SJCRH30 (cell line): ENCODE data around the gene DZIP1L. TPM values are rescaled to one million over a fixed set of nuclear protein-coding genes. Genes with fewer than 3 reads are reported as not detected.
"Not testable (repeated sequence)": the region's sequence is repeated elsewhere in the genome, so short reads cannot be mapped to it uniquely, and the experiment has no call there.

Source experiments
- DNase-seq, 2 experiments: peaks; one replicate each; pipeline ENCODE4 v3.0.0-alpha.2; 2015 to 2020
- H3K27ac ChIP-seq: fragments of 250-450 bp; sonication (Bioruptor Pico); 2 replicates; pipeline ENCODE4 v1.5.1; 2020; ENCODE audit warnings: mild to moderate bottlenecking, moderate library complexity
- H3K27me3 ChIP-seq: fragments of 250-450 bp; sonication (Bioruptor Pico); 2 replicates; pipeline ENCODE4 v1.5.1; 2020; ENCODE audit warnings: mild to moderate bottlenecking, moderate library complexity
- H3K36me3 ChIP-seq: fragments of 250-450 bp; sonication (Bioruptor Pico); 2 replicates; pipeline ENCODE4 v1.5.1; 2020; ENCODE audit warnings: mild to moderate bottlenecking, moderate library complexity
- H3K4me1 ChIP-seq: fragments of 250-450 bp; sonication (Bioruptor Pico); 2 replicates; pipeline ENCODE4 v1.5.1; 2020; ENCODE audit warnings: mild to moderate bottlenecking, moderate library complexity
- H3K4me3 ChIP-seq: fragments of 250-450 bp; sonication (Bioruptor Pico); 2 replicates; pipeline ENCODE4 v1.5.1; 2020; ENCODE audit warnings: mild to moderate bottlenecking, moderate library complexity
- H3K9me3 ChIP-seq: fragments of 250-450 bp; sonication (Bioruptor Pico); replicated peaks from 2 replicates; pipeline ENCODE4 v1.5.1; 2020; ENCODE audit warnings: mild to moderate bottlenecking, moderate library complexity
- total RNA-seq: library from RNA; depleted of rRNA; stranded (reverse); fragments of >200 nt; shearing (Covaris generic); gene quantifications from 2 replicates; pipeline ENCODE4 v1.2.3, GENCODE V29; 2014

Gene DZIP1L
- total RNA-seq, 1 experiment from 2014 or later, result 19.7 TPM

DNA sequence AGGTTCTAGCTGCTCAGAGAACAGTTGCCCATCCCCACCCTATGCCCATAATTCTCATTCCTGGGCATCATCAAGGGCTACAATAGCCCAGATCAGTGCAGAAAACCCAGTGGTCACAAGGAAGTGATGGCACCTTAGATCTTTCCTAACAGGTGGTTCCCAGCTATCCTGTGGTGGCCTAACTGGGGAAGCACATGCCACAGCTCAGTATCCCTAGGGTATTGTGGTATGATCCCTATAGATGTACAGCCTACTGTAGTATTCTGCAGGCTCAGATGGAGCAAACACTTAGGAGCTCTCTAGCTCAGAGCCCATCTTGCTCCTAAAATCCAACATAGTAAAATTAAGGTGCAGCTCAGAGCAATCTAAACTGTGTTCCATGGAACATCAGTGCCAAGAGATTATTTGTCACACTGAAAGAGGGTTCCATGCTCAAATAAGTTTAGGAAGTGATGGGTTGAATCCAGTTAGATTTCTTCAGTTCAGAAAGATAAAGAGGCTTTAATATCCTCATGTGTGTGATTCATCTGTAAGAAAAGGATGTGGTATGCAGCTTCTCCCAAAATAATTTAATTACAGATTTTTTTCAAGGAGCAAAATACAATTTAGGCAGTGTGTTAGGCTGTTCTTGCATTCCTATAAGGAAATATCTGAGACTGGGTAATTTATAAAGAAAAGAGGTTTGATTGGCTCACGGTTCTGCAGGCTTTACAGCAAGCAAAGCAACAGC, 12.4 kb upstream of the DZIP1L start:
- Histone ChIP-seq H3K27ac (no peak overlapping the region; the same call in 1 of the 2 replicates), H3K36me3 (no peaks in the 10 kb centered on the region), H3K27me3 (no peaks in the 10 kb centered on the region), H3K4me1 (peaks cover 28% of the 10 kb centered on the region), H3K4me3 (no peak overlapping the region), H3K9me3 (0 out of 2 replicates have a peak, but pooled peaks cover 6% of the 10 kb centered on the region)
- DNase-seq, result peak; percentile 86 to 93

DNA sequence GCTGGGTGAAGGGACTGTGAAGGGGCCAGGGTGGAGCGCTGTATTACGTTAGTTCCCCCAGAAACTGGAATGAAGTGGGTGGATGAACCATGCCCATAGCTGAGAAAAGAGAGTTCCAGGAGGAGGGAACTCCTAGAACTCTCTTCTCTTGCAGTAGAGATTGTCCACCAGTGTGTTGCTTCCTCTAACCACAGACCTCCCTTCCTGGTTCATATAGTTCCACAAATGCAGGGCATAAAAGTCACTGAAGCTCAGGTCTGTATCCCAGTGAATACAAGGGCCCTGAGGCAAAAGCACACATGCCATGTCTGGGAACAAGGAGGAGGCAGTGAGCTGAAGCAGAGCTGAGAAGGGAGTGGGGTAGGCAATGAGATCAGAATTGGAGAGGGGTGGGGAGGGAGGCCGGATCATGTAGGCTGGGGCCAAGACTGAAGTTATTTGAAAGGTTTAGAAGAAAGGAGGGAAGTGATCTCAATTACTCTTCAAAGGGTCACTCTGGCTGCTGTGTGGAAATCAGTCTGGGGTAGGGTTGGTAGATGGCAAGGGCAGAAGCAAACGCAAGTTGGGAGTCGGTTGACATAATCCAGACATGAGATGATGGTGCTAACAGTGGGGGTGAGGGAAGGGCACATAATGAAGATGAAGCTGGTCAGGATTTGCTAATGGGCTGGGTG, 10.3 kb upstream of the DZIP1L start:
- no peaks in the 10 kb centered on the region for H3K27me3 ChIP-seq
- peak overlapping the region; percentile 41 for H3K4me3 ChIP-seq
- H3K27ac ChIP-seq, result peak overlapping the region; percentile 49
- H3K9me3 ChIP-seq, result 0 out of 2 replicates have a peak, but pooled peaks cover 6% of the 10 kb centered on the region
- H3K4me1 ChIP-seq, result peaks cover 25% of the 10 kb centered on the region
- H3K36me3 ChIP-seq, result no peaks in the 10 kb centered on the region
- peak; percentile 72 to 87 for DNase-seq

DNA sequence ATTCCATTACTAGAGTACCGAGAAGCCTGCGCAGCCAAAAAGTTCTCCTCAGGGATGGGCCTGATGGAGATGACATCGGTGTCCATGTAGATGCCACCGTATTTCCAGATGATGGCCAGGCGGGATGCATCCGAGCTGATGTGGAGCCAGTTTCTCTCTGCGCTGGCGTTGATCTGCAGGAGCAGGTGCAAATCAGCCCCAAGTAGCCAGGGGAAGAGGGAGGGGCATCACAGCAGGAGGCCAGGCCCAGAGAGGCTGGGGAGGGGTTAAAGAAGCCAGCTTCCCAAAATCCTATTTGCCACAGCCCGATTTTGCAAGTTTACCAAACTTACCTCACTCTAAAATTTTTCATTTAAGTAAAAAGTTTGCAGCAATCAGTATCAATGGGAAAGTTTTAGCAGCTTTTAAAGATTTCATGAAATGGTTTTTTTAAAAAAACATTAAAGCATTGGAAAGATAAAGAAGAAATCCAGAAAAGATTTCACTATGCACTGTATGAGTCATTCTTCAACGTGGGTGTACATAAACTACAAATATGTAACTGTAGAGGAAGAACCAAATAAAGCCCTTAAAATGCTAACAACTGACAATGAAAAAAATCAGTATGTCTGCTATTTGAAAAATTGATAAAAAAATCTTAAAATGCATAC, 9.4 kb upstream of the DZIP1L start:
- H3K27ac ChIP-seq, result peak overlapping the region; percentile 49
- 0 out of 2 replicates have a peak, but pooled peaks cover 6% of the 10 kb centered on the region for H3K9me3 ChIP-seq
- peak; percentile 95 to 97 for DNase-seq
- no peaks in the 10 kb centered on the region for H3K27me3 ChIP-seq
- H3K36me3 ChIP-seq, result no peaks in the 10 kb centered on the region
- peak overlapping the region; percentile 41 for H3K4me3 ChIP-seq
- peaks cover 24% of the 10 kb centered on the region for H3K4me1 ChIP-seq

DNA sequence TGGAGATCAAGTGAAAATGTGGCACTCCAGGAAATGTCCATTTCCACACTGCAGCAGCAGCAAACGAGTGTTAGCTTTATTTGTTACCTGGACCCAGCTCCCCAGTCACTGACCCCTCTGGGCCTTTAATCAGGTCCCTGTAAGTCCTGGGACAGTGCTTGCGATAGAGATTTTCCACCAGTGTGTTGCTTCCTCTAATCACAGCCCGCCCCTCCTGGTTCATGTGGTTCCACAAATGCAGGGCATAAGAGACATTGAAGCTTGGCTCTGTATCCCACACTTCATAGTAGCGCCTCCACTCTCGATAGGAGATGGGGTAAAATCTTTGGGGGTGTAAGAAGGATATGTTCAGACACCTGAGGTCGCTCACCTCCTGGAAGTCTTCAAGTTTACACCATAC, 8.8 kb upstream of the DZIP1L start:
- DNase-seq, result no peak
- H3K9me3 ChIP-seq, result 0 out of 2 replicates have a peak, but pooled peaks cover 6% of the 10 kb centered on the region
- H3K27me3 ChIP-seq, result no peaks in the 10 kb centered on the region
- no peak overlapping the region for H3K4me3 ChIP-seq
- peaks cover 24% of the 10 kb centered on the region for H3K4me1 ChIP-seq
- H3K36me3 ChIP-seq, result no peaks in the 10 kb centered on the region
- H3K27ac ChIP-seq, result peak overlapping the region; percentile 49; the same call in 1 of the 2 replicates

DNA sequence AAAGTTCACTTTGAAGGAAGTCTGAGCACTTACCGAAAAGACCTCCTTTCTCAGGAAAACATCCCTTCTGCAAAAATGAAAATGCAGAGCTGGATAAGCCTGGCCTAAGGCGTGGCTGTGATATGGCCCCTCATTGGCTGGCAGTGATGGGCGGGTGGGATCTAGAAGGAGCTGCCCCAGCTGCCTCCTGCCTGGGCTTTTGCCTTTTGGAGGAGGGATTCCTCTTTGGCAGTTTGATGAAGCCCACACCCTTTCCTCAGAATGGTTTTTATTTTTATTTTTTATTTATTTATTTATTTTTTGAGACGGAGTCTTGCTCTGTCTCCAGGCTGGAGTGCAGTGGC, 4.0 kb upstream of the DZIP1L start:
- peaks cover 2% of the 10 kb centered on the region; the same call in 1 of the 2 replicates for H3K4me1 ChIP-seq
- 0 out of 2 replicates have a peak, but pooled peaks cover 6% of the 10 kb centered on the region for H3K9me3 ChIP-seq
- no peak overlapping the region for H3K27ac ChIP-seq
- H3K27me3 ChIP-seq, result no peaks in the 10 kb centered on the region
- H3K36me3 ChIP-seq, result no peaks in the 10 kb centered on the region
- peak; percentile 62 to 71 for DNase-seq
- H3K4me3 ChIP-seq, result peak overlapping the region; percentile 16; the same call in 1 of the 2 replicates

DNA sequence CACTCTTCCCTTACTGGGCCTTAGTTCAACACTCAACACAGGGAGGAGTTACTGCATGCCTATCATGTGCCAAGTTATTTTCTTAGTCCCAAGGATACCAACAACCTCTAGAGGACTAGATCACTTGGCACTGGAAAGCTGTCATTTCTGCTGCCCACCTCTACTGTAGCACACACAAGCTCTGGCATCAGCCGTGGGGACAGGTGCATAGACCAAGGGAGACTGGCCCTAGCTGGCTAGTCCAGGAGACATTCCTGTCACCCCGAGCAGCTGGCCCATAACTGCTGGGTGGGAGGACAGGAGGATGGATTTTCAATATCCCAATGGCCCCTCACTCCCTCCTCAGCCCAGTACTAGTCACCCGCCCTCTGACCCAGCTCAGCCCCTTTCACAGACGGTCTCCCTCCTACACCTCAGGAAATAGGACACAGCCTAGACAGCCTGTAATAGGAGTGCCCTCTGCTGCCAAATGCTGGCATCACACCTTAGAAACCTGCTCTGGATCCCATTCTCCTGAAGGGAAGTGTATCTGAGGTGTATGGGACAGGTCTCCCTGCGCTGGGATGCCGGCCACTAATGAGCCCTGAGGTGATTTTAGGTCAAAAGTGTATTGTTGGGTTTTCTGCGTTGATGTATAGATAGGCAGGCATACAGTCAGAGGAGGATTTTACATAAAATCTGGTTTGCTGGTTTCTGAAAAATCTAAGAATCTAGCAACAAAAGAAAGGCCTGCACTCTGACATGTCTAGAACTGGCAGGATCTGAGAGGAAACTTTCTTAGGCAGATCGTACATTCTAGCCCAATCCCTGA, 3.4 kb upstream of the DZIP1L start:
- no peaks in the 10 kb centered on the region for H3K36me3 ChIP-seq
- H3K4me1 ChIP-seq, result no peaks in the 10 kb centered on the region
- 0 out of 2 replicates have a peak, but pooled peaks cover 4% of the 10 kb centered on the region for H3K9me3 ChIP-seq
- DNase-seq, result peak; percentile 69 to 89
- H3K27me3 ChIP-seq, result no peaks in the 10 kb centered on the region
- no peak overlapping the region for H3K27ac ChIP-seq
- peak overlapping the region; percentile 16; the same call in 1 of the 2 replicates for H3K4me3 ChIP-seq

DNA sequence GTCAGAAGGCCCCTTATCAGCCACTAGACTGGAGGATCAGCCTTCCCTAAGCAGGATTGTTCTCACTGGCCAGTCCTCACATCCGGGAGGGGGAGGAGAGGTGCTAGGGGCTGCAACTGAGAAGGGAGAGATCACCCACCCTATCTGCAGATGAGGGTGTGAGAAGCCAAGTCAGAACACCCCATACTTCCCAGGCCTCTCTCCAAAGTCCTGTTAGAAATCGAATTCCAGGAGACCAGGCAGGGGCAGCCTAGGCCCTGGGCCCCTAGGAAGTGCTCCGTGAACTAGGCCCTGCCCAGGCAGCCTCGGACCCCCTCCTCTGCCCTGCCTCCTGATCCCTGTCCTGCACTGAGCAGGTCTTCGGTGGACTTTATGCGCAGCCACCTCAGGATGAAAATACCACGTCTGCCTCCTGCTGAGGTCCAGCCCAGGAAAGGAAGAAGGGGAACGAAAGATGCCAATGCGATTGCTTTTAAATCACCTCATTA, 933 bp downstream of the DZIP1L start:
- Histone ChIP-seq H3K9me3 (no peaks in the 10 kb centered on the region), H3K27ac (peak overlapping the region; percentile 78), H3K27me3 (no peaks in the 10 kb centered on the region), H3K4me3 (peak overlapping the region; percentile 88), H3K4me1 (no peaks in the 10 kb centered on the region), H3K36me3 (no peaks in the 10 kb centered on the region; the same call in none of the 2 replicates)
- DNase-seq, result peak; percentile 50 to 62

DNA sequence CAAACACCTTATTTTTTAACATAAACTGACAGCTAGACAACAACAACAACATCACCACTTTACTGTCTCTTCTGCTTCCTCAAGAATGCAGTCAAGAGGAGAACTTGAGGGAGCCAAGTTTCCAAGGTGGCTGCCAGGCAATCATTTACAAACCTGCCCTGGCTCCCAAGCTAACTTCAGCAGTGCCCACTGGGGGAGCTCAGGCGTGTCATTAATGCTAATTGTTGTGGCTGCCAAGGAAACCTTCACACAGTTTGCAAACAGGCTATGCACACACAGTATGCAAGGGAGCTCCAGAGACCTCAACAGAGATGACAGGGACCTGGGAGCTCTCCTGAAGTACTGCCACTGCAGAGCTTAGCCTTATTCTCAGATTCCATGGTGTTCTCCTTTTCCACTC, 2.1 kb downstream of the DZIP1L start:
- DNase-seq, result no peak
- no peaks in the 10 kb centered on the region for H3K27me3 ChIP-seq
- H3K9me3 ChIP-seq, result no peaks in the 10 kb centered on the region
- H3K4me3 ChIP-seq, result no peak overlapping the region
- no peaks in the 10 kb centered on the region for H3K4me1 ChIP-seq
- peaks cover 4% of the 10 kb centered on the region for H3K36me3 ChIP-seq
- no peak overlapping the region for H3K27ac ChIP-seq

DNA sequence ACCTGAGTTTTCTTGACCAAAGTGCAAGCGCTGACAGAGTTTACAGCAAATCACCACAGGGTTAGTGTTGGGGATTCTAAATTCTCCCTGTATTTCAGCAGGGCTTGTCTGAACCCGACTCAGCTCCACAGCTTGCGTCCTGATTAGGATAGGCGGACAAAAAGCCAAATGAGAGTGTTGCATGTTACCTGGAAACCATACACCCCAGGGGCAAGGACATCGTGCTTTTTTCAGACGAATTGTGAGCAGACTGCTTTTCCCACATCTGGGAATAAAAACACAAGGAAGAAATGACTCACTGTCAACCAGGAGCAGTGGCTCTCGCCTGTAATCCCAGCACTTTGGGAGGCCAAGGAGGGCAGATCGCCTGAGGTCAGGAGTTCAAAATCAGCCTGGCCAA, 3.0 kb downstream of the DZIP1L start:
- Histone ChIP-seq H3K9me3 (no peaks in the 10 kb centered on the region), H3K36me3 (peaks cover 4% of the 10 kb centered on the region), H3K27ac (no peak overlapping the region), H3K4me3 (no peak overlapping the region), H3K4me1 (no peaks in the 10 kb centered on the region), H3K27me3 (no peaks in the 10 kb centered on the region)
- no peak for DNase-seq

DNA sequence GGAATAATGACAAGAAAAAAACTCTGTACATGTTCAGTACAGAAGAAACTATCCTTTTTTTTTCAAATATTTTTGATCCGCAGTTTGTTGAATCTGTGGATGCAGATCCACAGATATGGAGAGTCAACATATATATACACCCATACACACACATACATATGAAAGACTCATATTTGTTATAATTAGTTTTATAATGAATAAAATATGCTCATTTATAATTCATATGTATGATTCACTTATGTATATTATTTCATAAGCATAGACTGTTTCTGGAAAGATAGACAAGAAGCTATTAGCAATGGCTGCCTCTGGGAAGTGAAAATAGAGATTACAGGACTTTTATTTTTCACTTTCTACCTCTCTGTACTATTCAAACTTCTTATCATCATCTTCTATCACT, 9.8 kb downstream of the DZIP1L start:
- H3K36me3 ChIP-seq, result peaks cover 17% of the 10 kb centered on the region
- no peaks in the 10 kb centered on the region for H3K27me3 ChIP-seq
- no peak overlapping the region for H3K4me3 ChIP-seq
- H3K4me1 ChIP-seq, result no peaks in the 10 kb centered on the region
- H3K9me3 ChIP-seq, result no peaks in the 10 kb centered on the region
- no peak for DNase-seq
- H3K27ac ChIP-seq, result no peak overlapping the region

DNA sequence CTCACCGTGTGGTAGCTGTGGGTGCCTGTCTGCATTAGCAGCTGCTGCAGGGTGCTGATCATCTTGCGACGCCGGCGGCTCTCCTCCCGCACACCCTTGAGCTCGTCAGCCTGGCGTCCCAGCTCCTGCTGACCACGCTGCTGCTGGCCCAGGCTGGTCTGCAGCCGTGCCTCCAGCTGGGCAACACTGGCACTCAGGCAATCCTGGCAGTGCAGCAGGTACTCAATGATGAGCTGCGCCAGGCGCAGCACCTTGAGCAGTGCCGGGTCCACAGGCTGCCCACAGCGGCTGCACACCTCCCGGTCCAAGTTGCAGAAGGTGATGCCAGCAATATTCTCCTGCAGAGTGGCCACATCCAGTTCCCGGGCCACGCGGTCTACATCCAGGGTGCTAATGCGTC, 11.9 kb downstream of the DZIP1L start:
- Histone ChIP-seq H3K36me3 (peaks cover 13% of the 10 kb centered on the region), H3K27ac (no peak overlapping the region), H3K4me3 (no peak overlapping the region), H3K4me1 (no peaks in the 10 kb centered on the region), H3K9me3 (no peaks in the 10 kb centered on the region), H3K27me3 (no peaks in the 10 kb centered on the region)
- DNase-seq, result no peak

DNA sequence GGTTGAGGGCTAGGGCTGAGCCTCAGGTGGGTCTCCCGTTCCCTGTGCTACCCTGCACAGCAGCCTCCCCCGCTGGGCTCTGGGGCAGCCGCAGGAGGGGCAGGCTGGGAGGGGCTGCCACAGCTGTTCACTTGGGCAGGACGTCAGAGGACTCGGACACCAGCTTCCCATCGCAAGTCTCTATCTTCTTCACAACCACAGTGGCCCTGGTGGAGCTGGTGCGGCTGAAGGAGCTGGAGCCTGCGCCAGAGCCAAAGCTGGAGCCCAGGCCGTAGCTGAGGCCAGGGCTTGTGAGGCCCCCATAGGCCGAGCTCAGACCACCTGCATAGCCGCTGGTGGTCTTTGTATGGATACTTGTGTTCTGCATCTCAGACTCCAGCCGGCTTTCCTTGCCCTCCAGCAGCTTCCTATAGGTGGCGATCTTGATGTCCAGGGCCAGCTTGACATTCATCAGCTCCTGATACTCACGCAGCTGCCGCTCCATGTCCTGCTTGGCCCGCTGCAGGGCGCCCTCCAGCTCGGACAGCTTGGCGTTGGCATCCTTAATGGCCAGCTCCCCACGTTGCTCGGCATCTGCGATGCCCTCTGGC, 14.0 kb downstream of the DZIP1L start:
- not testable (repeated sequence) for H3K4me3 ChIP-seq, H3K4me1 ChIP-seq, H3K27ac ChIP-seq, H3K9me3 ChIP-seq, H3K27me3 ChIP-seq
- peak in 1 of 2 experiments; percentile 16 for DNase-seq
- H3K36me3 ChIP-seq, result peaks cover 16% of the 10 kb centered on the region

DNA sequence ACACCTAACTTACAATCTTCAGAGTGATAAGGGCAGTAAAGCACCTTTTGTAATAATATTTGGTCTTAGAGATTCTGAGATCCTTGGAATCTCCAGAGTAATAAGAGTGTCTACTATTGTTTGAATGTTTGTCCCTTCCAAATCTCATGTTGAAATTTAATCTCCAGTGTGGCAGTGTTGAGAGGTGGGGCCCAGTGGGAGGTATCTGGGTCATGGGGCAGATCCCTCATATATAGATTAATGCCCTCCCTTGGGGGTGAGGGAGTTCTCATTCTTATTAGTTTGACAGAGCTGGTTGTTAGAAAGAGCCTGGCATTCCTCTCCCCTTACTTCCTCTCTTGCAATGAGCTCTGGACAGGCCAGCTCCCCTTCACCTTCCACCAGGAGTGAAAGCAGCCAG, 16.0 kb downstream of the DZIP1L start:
- Histone ChIP-seq H3K36me3 (peaks cover 24% of the 10 kb centered on the region), H3K27me3 (no peaks in the 10 kb centered on the region), H3K9me3 (no peaks in the 10 kb centered on the region), H3K27ac (no peak overlapping the region), H3K4me1 (no peaks in the 10 kb centered on the region), H3K4me3 (no peak overlapping the region)
- DNase-seq, result no peak
